HG03558 (cell line): ENCODE data around the gene KRT39.
"Not testable (repeated sequence)": the region's sequence is repeated elsewhere in the genome, so short reads cannot be mapped to it uniquely, and the experiment has no call there.

Experiments used
- ATAC-seq: cut with Tn5 transposase; IDR thresholded peaks from one replicate; pipeline ENCODE4 v1.9.1; 2021; ENCODE audit warnings: moderate number of reproducible peaks; ENCODE audit not compliant: unreplicated experiment; ENCODE audit errors: extremely low read depth

KRT39 gene

DNA sequence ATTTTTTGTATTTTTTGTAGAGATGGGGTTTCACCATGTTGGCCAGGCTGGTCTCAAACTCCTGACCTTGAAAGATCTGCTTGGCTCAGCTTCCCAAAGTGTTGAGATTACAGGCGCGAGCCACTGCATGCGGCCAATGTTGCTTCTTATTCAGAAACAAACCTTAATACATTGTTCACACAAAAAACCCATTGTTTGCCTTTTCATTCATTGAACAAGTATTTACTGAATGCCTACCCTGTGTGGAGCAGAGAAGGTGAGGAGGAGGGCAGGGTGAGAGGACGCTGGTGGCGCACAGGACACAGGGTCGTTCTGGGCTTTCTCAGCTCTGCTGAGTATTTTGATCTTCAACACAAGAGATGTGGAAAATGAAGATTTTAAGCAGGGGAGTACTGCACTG lies 21.3 kb downstream of the KRT39 start:
- no peak for ATAC-seq

- no peak for ATAC-seq
Observed at GRCh38 chr17:40944531-40944930, 22.2 kb downstream of the KRT39 start.

- ATAC-seq = no peak
Observed at GRCh38 chr17:40942553-40942952, 24.2 kb downstream of the KRT39 start.

DNA sequence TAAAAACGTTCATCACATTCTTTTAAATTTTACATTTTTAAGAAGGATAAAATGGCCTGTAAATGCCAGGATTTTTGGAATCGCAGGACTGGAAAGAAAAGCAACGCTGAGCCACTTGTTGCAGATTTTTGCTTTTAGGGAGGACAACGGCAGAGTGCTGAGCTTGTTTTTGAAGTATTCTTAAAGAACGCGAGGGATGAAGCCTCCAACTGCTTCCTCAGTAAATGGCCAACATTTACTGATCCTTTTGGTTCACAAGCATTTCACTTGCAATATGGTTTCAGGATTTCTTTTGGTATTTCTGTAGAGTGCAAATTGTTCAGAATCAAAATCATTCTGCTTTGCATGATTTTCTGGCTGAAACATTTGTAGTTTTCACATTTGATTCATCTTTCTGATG lies 26.5 kb downstream of the KRT39 start:
- no peak for ATAC-seq

GRCh38 chr17:40938981-40939380 lies 27.8 kb downstream of the KRT39 start:
- ATAC-seq = no peak

DNA sequence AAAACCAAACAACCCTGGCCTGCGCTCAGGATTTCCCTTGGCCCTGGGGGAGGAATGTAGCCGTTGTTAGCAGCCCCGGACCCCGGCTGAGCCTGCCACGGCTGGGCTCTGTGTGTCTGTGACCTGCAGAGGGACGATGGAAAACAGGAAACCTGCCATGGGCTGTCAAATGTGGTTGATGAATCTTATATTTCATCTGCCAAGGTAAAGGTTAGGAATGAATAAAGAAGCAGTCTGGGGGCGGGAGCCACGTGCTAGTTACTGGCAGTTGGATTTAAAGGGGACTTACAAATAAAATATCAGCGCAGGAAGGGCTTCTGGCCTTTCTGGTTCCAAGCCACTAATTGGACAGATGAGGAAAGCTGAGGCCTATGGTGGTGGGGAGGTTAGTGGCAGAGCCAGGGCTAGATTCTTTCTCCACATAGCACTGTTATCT lies 29.3 kb downstream of the KRT39 start, which contains the start of gene KRT23:
KRT23 (minus strand) TSS at position 263 of the 436 bp plus-strand sequence. CDS start 1,043 bp downstream, outside the sequence.
- no peak for ATAC-seq

DNA sequence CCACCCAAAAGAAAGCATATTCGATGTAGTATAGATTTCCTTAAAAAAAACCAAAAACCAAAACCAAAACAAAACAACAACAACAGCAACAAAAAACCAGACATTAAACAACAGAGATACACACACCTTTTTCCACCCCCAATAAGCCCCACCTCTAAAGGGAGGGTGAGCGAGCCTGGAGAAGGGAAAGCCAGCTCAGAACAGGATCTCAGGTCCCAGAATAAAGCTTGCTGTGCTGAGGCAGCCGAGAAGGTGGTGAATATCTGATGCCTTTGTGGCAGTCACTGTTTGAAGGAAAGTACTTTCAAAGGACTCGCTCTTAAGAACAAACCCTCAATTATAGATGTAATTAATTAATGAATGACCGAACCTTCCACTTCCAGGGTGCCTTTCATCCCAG lies 29.8 kb downstream of the KRT39 start:
- no peak for ATAC-seq

GRCh38 chr17:40936437-40936971 lies 30.2 kb downstream of the KRT39 start:
- ATAC-seq = no peak

DNA sequence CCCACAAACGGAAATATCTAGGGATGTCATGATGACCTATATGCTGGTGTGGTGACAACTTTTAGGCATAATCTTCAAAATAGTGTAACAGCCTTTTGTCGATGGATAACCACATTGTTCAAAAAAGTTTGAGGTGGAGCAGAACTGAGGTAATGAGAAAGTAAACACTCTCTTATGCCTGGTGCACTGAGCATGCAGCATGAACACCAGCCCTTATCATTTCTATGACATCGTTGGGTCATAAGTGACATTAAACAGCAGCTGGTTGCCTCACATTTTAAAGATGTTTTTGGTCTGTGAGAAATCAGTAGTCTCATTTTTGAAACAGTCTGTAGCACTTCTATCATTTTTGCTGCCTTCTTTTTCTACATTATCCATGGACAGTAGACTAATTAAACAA lies 31.1 kb downstream of the KRT39 start:
- ATAC-seq = no peak

DNA sequence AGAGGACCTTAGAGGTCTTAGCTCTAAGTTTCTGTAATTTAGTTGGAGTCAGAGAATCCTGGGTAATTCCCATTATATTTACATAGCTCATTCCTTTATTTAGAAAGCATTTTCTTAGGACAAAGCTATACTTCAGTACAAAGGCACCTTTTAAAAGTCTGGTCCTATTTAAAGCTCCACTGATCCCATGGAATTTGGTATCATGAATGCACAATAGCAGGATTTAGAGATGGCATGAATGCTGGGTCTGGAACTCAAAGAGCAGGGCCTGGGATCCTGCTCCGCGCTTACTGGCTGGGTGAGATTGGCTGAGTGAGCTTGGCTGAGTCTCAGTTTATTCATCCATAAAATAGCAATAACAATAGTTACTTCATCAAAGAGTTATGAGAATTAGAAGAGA lies 34.1 kb downstream of the KRT39 start:
- ATAC-seq = no peak

DNA sequence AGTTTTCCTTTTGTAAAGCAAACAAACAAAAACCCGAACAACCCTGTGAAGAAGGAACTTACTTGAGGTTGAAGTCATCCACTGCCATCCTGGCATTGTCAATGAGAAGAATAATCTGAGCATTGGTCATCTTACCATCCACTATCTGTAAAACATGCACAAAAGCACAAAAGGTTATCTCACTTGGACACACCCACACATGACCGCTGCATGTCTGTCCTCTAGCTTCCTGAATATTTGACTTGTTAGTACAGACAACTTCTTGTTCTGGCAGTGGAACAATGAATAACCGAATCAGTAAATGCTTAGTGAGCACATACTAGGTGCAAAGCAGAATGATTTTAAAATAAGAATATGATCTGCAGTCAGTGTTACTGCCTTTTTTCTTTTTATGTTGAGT lies 35.4 kb downstream of the KRT39 start:
- ATAC-seq = no peak

GRCh38 chr17:40926341-40926740 lies 40.4 kb downstream of the KRT39 start:
- ATAC-seq = no peak

DNA sequence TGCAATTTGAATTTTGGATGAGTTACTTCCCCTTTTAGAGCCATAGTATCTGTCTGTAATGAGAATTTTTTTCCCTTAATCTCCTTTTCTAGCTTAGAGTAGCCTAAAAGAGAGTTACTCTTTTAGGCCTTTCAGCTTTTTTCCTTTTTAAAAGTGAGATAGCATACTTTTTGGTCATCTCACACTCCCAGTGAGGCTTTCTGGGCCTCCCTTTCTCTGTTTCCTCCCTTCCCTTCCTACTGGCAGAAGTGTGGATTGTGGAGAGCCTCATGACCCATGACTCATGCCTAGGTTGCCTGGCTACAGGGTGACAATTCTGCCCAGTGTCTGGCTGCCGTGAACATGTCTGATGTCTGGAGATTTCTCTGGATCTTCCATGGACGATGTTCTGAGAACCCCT lies 44.5 kb downstream of the KRT39 start:
- ATAC-seq = no peak

DNA sequence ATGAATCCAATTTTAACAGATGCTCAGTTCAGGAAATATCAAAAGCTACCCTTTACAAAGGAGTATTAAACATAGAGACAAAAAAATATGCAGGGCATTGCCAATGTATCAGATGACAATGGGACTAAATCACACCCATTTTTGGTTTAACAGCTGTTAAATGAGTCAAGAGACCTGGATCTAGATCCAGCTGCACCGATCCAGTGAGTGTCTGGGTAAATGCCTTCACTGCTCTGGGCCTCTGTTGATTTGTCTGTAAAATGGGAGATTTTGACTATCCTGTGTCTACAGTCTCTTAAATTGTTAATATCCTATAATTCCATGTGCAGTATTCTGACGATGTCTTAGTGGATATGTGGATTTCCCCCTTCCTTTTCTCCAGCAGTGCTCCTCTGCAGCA lies 45.7 kb downstream of the KRT39 start:
- ATAC-seq = no peak

GRCh38 chr17:40917116-40917515 lies 49.6 kb downstream of the KRT39 start:
- not testable (repeated sequence) for ATAC-seq

DNA sequence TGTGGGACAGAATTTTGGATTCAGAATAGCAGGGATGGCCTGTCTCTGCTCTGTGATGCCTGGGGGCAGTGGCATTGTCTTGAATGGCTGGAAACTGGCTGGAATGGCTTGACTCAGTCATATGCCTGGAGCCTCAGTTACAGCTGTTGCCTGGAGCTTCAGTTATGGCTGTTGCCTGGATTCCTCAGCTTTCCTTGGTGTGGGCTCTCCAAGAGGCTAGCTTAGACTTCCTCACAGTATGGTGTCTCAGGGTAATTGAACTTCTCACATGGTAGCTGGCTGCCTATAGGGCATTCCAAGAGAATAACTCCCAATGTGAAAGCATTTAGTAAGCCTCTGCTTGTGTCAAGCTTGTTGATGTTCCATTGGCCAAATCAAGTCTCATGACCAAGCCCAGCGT lies 50.4 kb downstream of the KRT39 start:
- ATAC-seq = no peak

DNA sequence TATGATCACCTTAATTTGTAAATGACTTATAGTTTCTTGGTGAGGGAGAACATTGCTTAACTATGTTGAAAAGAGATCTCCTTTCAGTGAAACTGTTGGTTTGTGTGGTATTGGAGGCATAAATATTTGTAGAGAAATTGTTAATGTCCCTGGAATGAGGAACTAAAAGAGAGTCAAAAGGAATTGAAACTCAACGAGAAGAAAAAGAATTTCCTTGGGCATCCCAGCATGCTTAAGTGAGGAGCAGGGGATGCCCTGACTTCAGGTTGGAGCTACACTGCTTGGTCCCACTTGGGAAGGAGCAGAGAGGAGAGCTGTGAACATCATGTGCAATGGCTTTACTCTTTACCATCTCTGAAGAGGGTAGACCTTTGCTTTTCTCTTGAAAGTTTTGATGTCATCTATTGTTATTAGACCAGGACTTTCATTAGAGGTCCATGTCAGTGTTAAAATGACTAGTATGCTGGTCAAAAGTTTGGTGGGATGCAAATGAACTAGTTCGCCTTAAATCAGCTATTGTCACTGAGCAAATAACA lies 51.0 kb downstream of the KRT39 start:
- no peak for ATAC-seq

GRCh38 chr17:40915199-40915661 lies 51.5 kb downstream of the KRT39 start:
- ATAC-seq = no peak

- no peak for ATAC-seq
Observed at GRCh38 chr17:40914075-40914855, 52.5 kb downstream of the KRT39 start.

GRCh38 chr17:40912486-40913210 lies 54.1 kb downstream of the KRT39 start:
- ATAC-seq = no peak

DNA sequence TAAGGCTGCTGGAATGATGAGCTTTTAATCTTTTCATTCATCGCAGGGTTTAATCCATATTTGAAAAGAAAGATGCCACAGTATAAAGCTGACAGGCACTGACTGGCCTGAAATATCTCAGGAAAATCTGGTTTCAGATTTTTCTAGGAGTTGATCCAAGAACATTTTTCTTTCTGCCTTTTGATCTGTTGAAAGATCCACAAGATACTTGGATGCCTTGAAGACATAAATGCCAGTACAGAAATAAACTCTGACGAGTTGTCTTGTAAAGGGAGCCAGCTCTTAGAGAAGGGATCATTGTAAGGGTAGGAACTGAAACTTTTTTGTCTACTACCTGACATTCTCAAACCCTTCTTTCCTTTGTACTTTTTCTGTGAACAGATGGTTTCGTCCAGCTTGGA lies 56.3 kb downstream of the KRT39 start:
- no peak for ATAC-seq
